Superior temporal gyrus (tissue), 1 donor: ENCODE results near the gene U2AF1L4.

Experiments used
- DNase-seq: peaks from one replicate; pipeline ENCODE4 v3.0.0-alpha.2; 2016; ENCODE audit errors: extremely low spot score

The U2AF1L4 gene

GRCh38 chr19:35742121-35742724 is 3.0 kb downstream of the U2AF1L4 start, which contains the start of gene IGFLR1:
IGFLR1 (minus strand) TSS chr19:35742452; CDS start chr19:35741180, 1,272 bp downstream.
- no peak for DNase-seq

GRCh38 chr19:35741203-35741515 is 4.1 kb downstream of the U2AF1L4 start:
- no peak for DNase-seq

GRCh38 chr19:35740423-35741202 is 4.6 kb downstream of the U2AF1L4 start:
- peak; percentile 99 for DNase-seq

- no peak for DNase-seq
Observed at GRCh38 chr19:35740108-35740422, 5.2 kb downstream of the U2AF1L4 start.

GRCh38 chr19:35739275-35740107 is 5.7 kb downstream of the U2AF1L4 start:
- no peak for DNase-seq

- DNase-seq, result no peak
Observed at GRCh38 chr19:35738887-35739229, 6.4 kb downstream of the U2AF1L4 start.

GRCh38 chr19:35738021-35738886 is 7.0 kb downstream of the U2AF1L4 start:
- no peak for DNase-seq

- no peak for DNase-seq
Observed at GRCh38 chr19:35736913-35737886, 8.0 kb downstream of the U2AF1L4 start.

GRCh38 chr19:35734889-35735288 is 10.3 kb downstream of the U2AF1L4 start:
- no peak for DNase-seq

GRCh38 chr19:35734273-35734672 is 10.9 kb downstream of the U2AF1L4 start:
- DNase-seq, result no peak

- DNase-seq, result no peak
Observed at GRCh38 chr19:35733180-35734125, 11.8 kb downstream of the U2AF1L4 start.

GRCh38 chr19:35732540-35733179 is 12.6 kb downstream of the U2AF1L4 start:
- DNase-seq, result no peak

GRCh38 chr19:35731779-35732405 is 13.3 kb downstream of the U2AF1L4 start:
- no peak for DNase-seq

GRCh38 chr19:35731353-35731752 is 13.9 kb downstream of the U2AF1L4 start:
- DNase-seq, result no peak

GRCh38 chr19:35730326-35730725 is 14.9 kb downstream of the U2AF1L4 start:
- no peak for DNase-seq

GRCh38 chr19:35729763-35730162 is 15.5 kb downstream of the U2AF1L4 start:
- no peak for DNase-seq

- no peak for DNase-seq
Observed at GRCh38 chr19:35729021-35729420, 16.2 kb downstream of the U2AF1L4 start.

GRCh38 chr19:35727956-35728706 is 17.1 kb downstream of the U2AF1L4 start:
- no peak for DNase-seq
